Right kidney (tissue), 1 donor: ENCODE results near the gene PFN4.
A peak's percentile ranks its signal among the peaks of the same experiment; 100 is the strongest.

Experiments
- DNase-seq: peaks from one replicate; pipeline ENCODE4 v3.0.0-alpha.2; 2016

PFN4 gene

DNA sequence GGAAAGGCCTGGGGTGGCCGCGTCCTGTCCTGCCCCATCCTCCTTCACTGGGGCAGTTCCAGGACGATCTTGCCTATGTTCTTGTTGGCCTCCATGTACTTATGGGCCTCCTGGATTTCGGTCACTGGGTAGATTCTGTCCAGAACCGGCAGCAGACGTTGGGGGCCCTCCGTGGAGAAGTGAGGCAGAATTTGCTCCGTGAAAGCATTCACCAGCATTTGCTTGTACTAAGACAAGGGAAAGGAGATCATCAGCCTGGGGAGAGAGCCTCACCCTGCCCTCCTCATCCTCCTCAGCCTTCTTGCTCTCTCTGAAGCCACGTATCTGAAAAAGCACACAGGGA lies 45.6 kb downstream of the PFN4 start:
- DNase-seq: no peak

- peak; percentile 72 for DNase-seq
Measured at GRCh38 chr2:24076849-24077534, 46.1 kb downstream of the PFN4 start.

DNA sequence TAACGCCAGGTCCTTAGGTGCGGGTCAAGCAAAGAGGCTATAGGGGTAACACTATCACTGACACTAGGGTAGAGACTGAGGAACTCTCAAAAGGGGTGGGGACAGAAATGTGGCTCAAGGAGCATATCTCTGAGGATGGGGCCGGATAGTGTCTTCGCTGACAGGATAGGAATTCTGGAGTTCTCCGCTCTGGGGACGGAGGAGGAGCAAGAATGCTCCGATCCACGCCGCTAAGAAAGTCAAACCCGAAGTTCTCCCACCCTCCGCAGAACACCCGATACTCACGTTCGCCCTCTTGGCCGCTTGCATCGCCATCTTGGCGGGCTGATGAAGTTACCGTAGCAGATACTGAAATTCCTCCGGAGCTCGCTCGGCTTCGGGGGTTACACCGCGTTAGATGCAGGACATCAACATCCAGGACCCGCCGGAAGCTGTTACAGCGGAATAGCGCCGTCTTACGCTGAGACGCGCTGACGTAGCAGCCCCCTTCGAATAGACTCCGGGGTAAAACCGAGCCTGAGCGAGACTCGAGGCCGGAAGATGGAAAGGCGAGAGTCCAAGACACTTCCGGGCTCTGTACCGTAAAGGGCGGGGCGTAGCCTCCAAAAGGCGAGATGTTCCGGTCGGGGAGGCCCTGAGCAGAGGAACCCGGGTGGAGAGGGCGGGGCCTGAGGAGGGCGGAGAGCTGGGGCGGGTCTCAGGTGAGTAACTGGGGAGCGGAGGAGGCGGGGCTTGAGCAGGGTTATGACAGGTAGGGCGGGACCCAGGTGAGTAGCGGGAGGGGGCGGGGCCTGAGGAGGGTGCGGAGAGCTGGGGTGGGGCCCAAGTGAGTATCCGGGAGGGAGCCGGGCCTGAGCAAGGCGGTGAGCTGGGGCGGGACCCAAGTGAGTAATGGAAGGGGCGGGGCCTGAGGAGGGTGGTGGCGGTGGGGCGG lies 47.0 kb downstream of the PFN4 start, which contains the start of gene SF3B6:
Gene SF3B6, minus strand, starts transcription at position 412 of the 934 bp plus-strand sequence. Its CDS starts 97 bp downstream, at position 315.
- DNase-seq: peak; percentile 87

DNA sequence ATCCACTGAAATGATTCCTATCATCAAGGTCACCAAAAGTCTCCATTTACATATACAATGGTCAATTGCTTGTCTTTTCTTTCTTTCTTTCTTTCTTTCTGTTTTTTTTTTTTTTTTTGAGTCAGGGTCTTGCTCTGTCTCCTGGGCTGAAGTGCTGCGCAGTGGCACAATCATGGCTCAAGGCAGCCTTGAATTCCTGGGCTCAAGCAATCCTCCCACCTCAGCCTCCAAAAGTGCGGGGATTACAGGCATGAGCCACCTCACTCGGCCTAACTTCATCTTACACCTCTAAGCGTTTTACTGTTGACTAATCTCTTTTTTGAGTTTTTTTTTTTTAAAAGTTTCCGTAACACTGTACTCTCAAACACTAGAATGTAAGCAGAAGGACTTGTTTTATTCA lies 47.9 kb downstream of the PFN4 start:
- no peak for DNase-seq

DNA sequence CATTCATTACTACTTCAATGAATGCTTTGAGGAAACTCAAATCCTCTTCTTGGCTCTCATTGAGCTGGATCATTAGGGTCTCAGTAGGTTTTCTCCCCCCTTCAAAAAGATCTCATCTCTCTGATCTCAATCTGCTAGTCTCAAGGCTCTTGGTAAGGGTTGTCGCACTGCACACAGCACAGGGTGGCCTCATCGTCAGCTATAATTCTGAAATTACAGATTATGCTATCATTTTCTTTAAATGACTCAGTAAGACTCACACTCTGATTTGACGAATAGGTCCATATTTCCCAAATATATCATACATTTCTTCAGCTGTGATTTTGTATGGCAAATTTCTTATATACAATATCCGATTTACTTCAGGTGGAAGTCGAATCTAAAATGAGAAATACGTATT lies 49.3 kb downstream of the PFN4 start:
- no peak for DNase-seq

- no peak for DNase-seq
Measured at GRCh38 chr2:24072259-24072658, 50.9 kb downstream of the PFN4 start.

GRCh38 chr2:24065341-24065740 lies 57.8 kb downstream of the PFN4 start:
- no peak for DNase-seq
